Activated T-cell treated with anti-CD3 and anti-CD28 coated beads, Interleukin-2, amount 50 U/mL, for 24 hours (primary cell): ENCODE data around the gene ARL15.

Source experiments
- DNase-seq: peaks from one replicate; pipeline ENCODE4 v3.0.0-alpha.2; 2020
- H3K27ac Mint-ChIP-seq: 2 replicates; pipeline ENCODE4 v1.8.0; 2020; ENCODE audit warnings: mild to moderate bottlenecking, mixed read lengths
- H3K27me3 Mint-ChIP-seq: 2 replicates; pipeline ENCODE4 v1.8.0; 2020; ENCODE audit warnings: mixed read lengths
- H3K36me3 Mint-ChIP-seq: 2 replicates; pipeline ENCODE4 v1.8.0; 2020; ENCODE audit warnings: low read depth, mixed read lengths
- H3K4me1 Mint-ChIP-seq: 2 replicates; pipeline ENCODE4 v1.8.0; 2020; ENCODE audit warnings: low read depth, mixed read lengths
- H3K4me3 Mint-ChIP-seq: 2 replicates; pipeline ENCODE4 v1.8.0; 2020; ENCODE audit warnings: mild to moderate bottlenecking, moderate library complexity, mixed read lengths
- H3K9me3 Mint-ChIP-seq: 2 replicates; pipeline ENCODE4 v1.8.0; 2020; ENCODE audit warnings: mixed read lengths

ARL15 gene

GRCh38 chr5:54197018-54197417 is 113.4 kb downstream of the ARL15 start:
- no peak for DNase-seq
- Mint-ChIP-seq H3K4me1 (peaks cover 12% of the 10 kb centered on the region), H3K9me3 (peaks cover 15% of the 10 kb centered on the region), H3K4me3 (no peak overlapping the region), H3K27me3 (no peaks in the 10 kb centered on the region), H3K27ac (no peak overlapping the region), H3K36me3 (peaks cover 9% of the 10 kb centered on the region)

GRCh38 chr5:54195701-54196100 is 114.7 kb downstream of the ARL15 start:
- DNase-seq, result no peak
- Mint-ChIP-seq H3K36me3 (peaks cover 2% of the 10 kb centered on the region), H3K4me3 (no peak overlapping the region), H3K27ac (no peak overlapping the region), H3K4me1 (peaks cover 20% of the 10 kb centered on the region), H3K9me3 (peaks cover 4% of the 10 kb centered on the region), H3K27me3 (no peaks in the 10 kb centered on the region)

- no peak for DNase-seq
- no peak overlapping the region for H3K4me3 Mint-ChIP-seq
- H3K9me3 Mint-ChIP-seq, result no peaks in the 10 kb centered on the region
- H3K36me3 Mint-ChIP-seq, result no peaks in the 10 kb centered on the region
- H3K4me1 Mint-ChIP-seq, result peaks cover 20% of the 10 kb centered on the region
- no peak overlapping the region for H3K27ac Mint-ChIP-seq
- no peaks in the 10 kb centered on the region for H3K27me3 Mint-ChIP-seq
These were observed 116.1 kb downstream of the ARL15 start for GRCh38 chr5:54194318-54194717.

GRCh38 chr5:54187694-54188093 is 122.7 kb downstream of the ARL15 start:
- H3K9me3 Mint-ChIP-seq, result no peaks in the 10 kb centered on the region
- no peak overlapping the region for H3K27ac Mint-ChIP-seq
- H3K4me1 Mint-ChIP-seq, result peaks cover 12% of the 10 kb centered on the region
- no peak overlapping the region for H3K4me3 Mint-ChIP-seq
- H3K36me3 Mint-ChIP-seq, result no peaks in the 10 kb centered on the region
- DNase-seq, result no peak
- H3K27me3 Mint-ChIP-seq, result no peaks in the 10 kb centered on the region

GRCh38 chr5:54186912-54187445 is 123.4 kb downstream of the ARL15 start:
- Mint-ChIP-seq H3K27me3 (no peaks in the 10 kb centered on the region), H3K4me3 (no peak overlapping the region), H3K36me3 (no peaks in the 10 kb centered on the region), H3K9me3 (no peaks in the 10 kb centered on the region), H3K27ac (no peak overlapping the region), H3K4me1 (peaks cover 12% of the 10 kb centered on the region)
- no peak for DNase-seq

- Mint-ChIP-seq H3K27me3 (no peaks in the 10 kb centered on the region), H3K4me3 (no peak overlapping the region), H3K27ac (no peak overlapping the region)
These were observed 124.3 kb downstream of the ARL15 start for GRCh38 chr5:54186108-54186507.

GRCh38 chr5:54184806-54185205 is 125.6 kb downstream of the ARL15 start:
- no peaks in the 10 kb centered on the region for H3K36me3 Mint-ChIP-seq
- peaks cover 9% of the 10 kb centered on the region for H3K4me1 Mint-ChIP-seq
- H3K9me3 Mint-ChIP-seq, result no peaks in the 10 kb centered on the region
- H3K27me3 Mint-ChIP-seq, result no peaks in the 10 kb centered on the region
- no peak for DNase-seq
- H3K27ac Mint-ChIP-seq, result no peak overlapping the region
- no peak overlapping the region for H3K4me3 Mint-ChIP-seq

More at GRCh38 chr5:54186108-54186507, 124.3 kb downstream of the ARL15 start:
- H3K36me3 Mint-ChIP-seq, result no peaks in the 10 kb centered on the region
- DNase-seq, result no peak
- no peaks in the 10 kb centered on the region for H3K9me3 Mint-ChIP-seq
- H3K4me1 Mint-ChIP-seq, result peaks cover 10% of the 10 kb centered on the region

GRCh38 chr5:54180630-54181031 is 129.7 kb downstream of the ARL15 start:
- H3K36me3 Mint-ChIP-seq, result peaks cover 5% of the 10 kb centered on the region
- DNase-seq, result no peak
- H3K9me3 Mint-ChIP-seq, result no peaks in the 10 kb centered on the region
- no peak overlapping the region for H3K4me3 Mint-ChIP-seq
- H3K27me3 Mint-ChIP-seq, result no peaks in the 10 kb centered on the region
- H3K4me1 Mint-ChIP-seq, result peaks cover 18% of the 10 kb centered on the region
- no peak overlapping the region for H3K27ac Mint-ChIP-seq

- H3K4me1 Mint-ChIP-seq, result peaks cover 21% of the 10 kb centered on the region
- no peaks in the 10 kb centered on the region for H3K27me3 Mint-ChIP-seq
- no peak for DNase-seq
- no peaks in the 10 kb centered on the region for H3K9me3 Mint-ChIP-seq
- H3K36me3 Mint-ChIP-seq, result peaks cover 5% of the 10 kb centered on the region
- no peak overlapping the region for H3K4me3 Mint-ChIP-seq
- no peak overlapping the region for H3K27ac Mint-ChIP-seq
These were observed 131.4 kb downstream of the ARL15 start for GRCh38 chr5:54178991-54179390.

- Mint-ChIP-seq H3K36me3 (peaks cover 5% of the 10 kb centered on the region), H3K4me3 (no peak overlapping the region), H3K27ac (no peak overlapping the region), H3K27me3 (no peaks in the 10 kb centered on the region), H3K4me1 (peaks cover 26% of the 10 kb centered on the region), H3K9me3 (no peaks in the 10 kb centered on the region)
- no peak for DNase-seq
These were observed 132.2 kb downstream of the ARL15 start for GRCh38 chr5:54178207-54178606.

- no peak overlapping the region for H3K4me3 Mint-ChIP-seq
- peaks cover 28% of the 10 kb centered on the region for H3K4me1 Mint-ChIP-seq
- peaks cover 5% of the 10 kb centered on the region for H3K36me3 Mint-ChIP-seq
- DNase-seq, result no peak
- H3K27me3 Mint-ChIP-seq, result no peaks in the 10 kb centered on the region
- no peak overlapping the region for H3K27ac Mint-ChIP-seq
- no peaks in the 10 kb centered on the region for H3K9me3 Mint-ChIP-seq
These were observed 133.3 kb downstream of the ARL15 start for GRCh38 chr5:54177058-54177457.

GRCh38 chr5:54176066-54176830 is 134.1 kb downstream of the ARL15 start:
- H3K27me3 Mint-ChIP-seq, result no peaks in the 10 kb centered on the region
- no peak for DNase-seq
- peaks cover 9% of the 10 kb centered on the region for H3K36me3 Mint-ChIP-seq
- no peak overlapping the region for H3K4me3 Mint-ChIP-seq
- H3K4me1 Mint-ChIP-seq, result peaks cover 26% of the 10 kb centered on the region
- H3K27ac Mint-ChIP-seq, result no peak overlapping the region
- H3K9me3 Mint-ChIP-seq, result no peaks in the 10 kb centered on the region

GRCh38 chr5:54173251-54173650 is 137.1 kb downstream of the ARL15 start:
- Mint-ChIP-seq H3K27me3 (no peaks in the 10 kb centered on the region), H3K9me3 (no peaks in the 10 kb centered on the region), H3K27ac (no peak overlapping the region), H3K4me1 (peaks cover 25% of the 10 kb centered on the region), H3K36me3 (peaks cover 30% of the 10 kb centered on the region), H3K4me3 (no peak overlapping the region)
- no peak for DNase-seq

- Mint-ChIP-seq H3K4me1 (peaks cover 17% of the 10 kb centered on the region), H3K9me3 (no peaks in the 10 kb centered on the region), H3K4me3 (no peak overlapping the region), H3K36me3 (peaks cover 43% of the 10 kb centered on the region), H3K27me3 (no peaks in the 10 kb centered on the region), H3K27ac (no peak overlapping the region)
- DNase-seq, result no peak
These were observed 138.6 kb downstream of the ARL15 start for GRCh38 chr5:54171645-54172384.

GRCh38 chr5:54165687-54166086 is 144.7 kb downstream of the ARL15 start:
- H3K9me3 Mint-ChIP-seq, result peaks cover 3% of the 10 kb centered on the region
- DNase-seq, result no peak
- no peak overlapping the region for H3K4me3 Mint-ChIP-seq
- H3K4me1 Mint-ChIP-seq, result no peaks in the 10 kb centered on the region
- peaks cover 53% of the 10 kb centered on the region for H3K36me3 Mint-ChIP-seq
- no peak overlapping the region for H3K27ac Mint-ChIP-seq
- H3K27me3 Mint-ChIP-seq, result no peaks in the 10 kb centered on the region
